SU-DHL-6 (cell line): ENCODE measurements around the gene ARPC5.

Experiments used
- H2AFZ ChIP-seq: fragments of 200-600 bp; sonication (generic); 2 replicates; pipeline ENCODE4 v1.6.1; 2014; ENCODE audit warnings: low read depth, mild to moderate bottlenecking, moderate library complexity, mixed read lengths, antibody characterized with exemption, low read length; ENCODE audit not compliant: severe bottlenecking
- H3F3A ChIP-seq: fragments of 200-600 bp; shearing (Covaris generic); 2 replicates; pipeline ENCODE4 v1.6.0; 2016; ENCODE audit warnings: antibody characterized with exemption, mild to moderate bottlenecking; ENCODE audit not compliant: insufficient read depth
- H3K27ac ChIP-seq: fragments of 200-600 bp; sonication (generic); 2 replicates; pipeline ENCODE4 v1.5.1; 2016; ENCODE audit warnings: low read depth, mild to moderate bottlenecking, low read length, moderate library complexity, mixed read lengths
- H3K27me3 ChIP-seq: fragments of 200-600 bp; sonication (generic), shearing (Covaris generic); 2 replicates; pipeline ENCODE4 v1.6.0; 2014; ENCODE audit warnings: mild to moderate bottlenecking, low read length
- H3K36me3 ChIP-seq: fragments of 200-600 bp; sonication (generic); 2 replicates; pipeline ENCODE4 v1.6.1; 2014; ENCODE audit warnings: mild to moderate bottlenecking, low read length, mixed read lengths
- H3K4me2 ChIP-seq: fragments of 300-600, 200-600 bp; shearing (Covaris generic), sonication (generic); 2 replicates; pipeline ENCODE4 v1.6.0; 2014; ENCODE audit warnings: low read length, low read depth, mild to moderate bottlenecking; ENCODE audit not compliant: poor library complexity, severe bottlenecking
- H3K4me3 ChIP-seq: fragments of 200-600 bp; sonication (generic); 2 replicates; pipeline ENCODE4 v1.5.1; 2014; ENCODE audit warnings: antibody characterized with exemption, low read length, mild to moderate bottlenecking, mixed read lengths; ENCODE audit not compliant: insufficient read depth, poor library complexity, severe bottlenecking
- H3K79me2 ChIP-seq: fragments of 200-600 bp; sonication (generic); 2 replicates; pipeline ENCODE4 v1.6.1; 2014; ENCODE audit warnings: mild to moderate bottlenecking, low read length, moderate library complexity; ENCODE audit not compliant: insufficient read depth
- H3K9ac ChIP-seq: fragments of 200-600 bp; sonication (generic); 2 replicates; pipeline ENCODE4 v1.7.0; 2014; ENCODE audit warnings: mild to moderate bottlenecking, low read length
- H3K9me2 ChIP-seq: fragments of 200-600 bp; sonication (generic); replicated peaks from 2 replicates; pipeline ENCODE4 v1.6.1; 2014; ENCODE audit warnings: low read length; ENCODE audit not compliant: insufficient read depth
- H3K9me3 ChIP-seq: fragments of 200-600 bp; sonication (generic); 2 replicates; pipeline ENCODE4 v1.6.1; 2014; ENCODE audit warnings: low read length, mixed read lengths; ENCODE audit not compliant: insufficient read depth
- H4K20me1 ChIP-seq: fragments of 200-600 bp; sonication (generic); 2 replicates; pipeline ENCODE4 v1.6.1; 2014; ENCODE audit warnings: low read depth, mild to moderate bottlenecking, antibody characterized with exemption, low read length, moderate library complexity, mixed read lengths
- CTCF ChIP-seq: fragments of 200-600 bp; sonication (generic); IDR thresholded peaks from one replicate; pipeline ENCODE4 v1.5.1; 2017; ENCODE audit warnings: antibody characterized with exemption, mild to moderate bottlenecking, low read length, moderate library complexity; ENCODE audit not compliant: insufficient read depth, poor library complexity, severe bottlenecking
- EZH2phosphoT487 ChIP-seq: fragments of 200-600 bp; sonication (generic), shearing (Covaris generic); conservative IDR thresholded peaks from 2 replicates; pipeline ENCODE4 v1.6.1; 2018; ENCODE audit warnings: mild to moderate bottlenecking, antibody characterized with exemption, low read length, moderate library complexity, mixed read lengths

Gene ARPC5

GRCh38 chr1:183590244-183591191, 45.1 kb downstream of the ARPC5 start, which contains the start of gene NCF2:
TSS of gene NCF2 (minus strand) at chr1:183590459. CDS start at chr1:183590329, 130 bp downstream.
- Histone ChIP-seq H3K27me3 (no peaks in the 10 kb centered on the region), H3K9me3 (no peaks in the 10 kb centered on the region), H2AFZ (peak within 1 kb of the TSS; percentile 13), H3K9me2 (no peaks in the 10 kb centered on the region), H3K27ac (no peak within 1 kb of the TSS), H4K20me1 (no peaks in the 10 kb centered on the region), H3F3A (no peaks in the 10 kb centered on the region), H3K4me2 (peak within 1 kb of the TSS; percentile 6), H3K9ac (no peak within 1 kb of the TSS), H3K4me3 (no peak within 1 kb of the TSS), H3K36me3 (no peaks in the 10 kb centered on the region), H3K79me2 (no peaks in the 10 kb centered on the region)
- no peak for TF ChIP-seq CTCF
- TF ChIP-seq EZH2phosphoT487, result no peak

DNA sequence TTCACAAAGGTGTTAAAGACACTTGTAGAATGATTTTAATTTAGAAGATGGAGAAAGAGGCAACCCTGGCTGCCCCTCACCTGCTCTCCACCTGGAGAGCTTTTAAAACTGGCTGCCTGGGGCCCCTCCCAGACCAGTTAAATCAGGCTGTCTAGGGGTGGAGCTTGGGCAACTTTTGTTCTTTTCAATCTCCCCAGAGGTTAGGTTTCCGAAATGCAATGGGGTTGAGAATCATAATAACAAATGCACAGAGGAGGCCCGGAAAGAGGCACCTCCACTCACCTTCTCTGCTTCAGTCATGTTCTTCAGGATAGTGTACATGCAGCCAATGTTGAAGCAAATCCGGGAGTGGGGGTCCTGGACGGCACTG, 45.7 kb downstream of the ARPC5 start:
- no peak overlapping the region for H3K4me3 ChIP-seq
- H3F3A ChIP-seq, result no peaks in the 10 kb centered on the region
- H3K79me2 ChIP-seq, result no peaks in the 10 kb centered on the region
- no peaks in the 10 kb centered on the region for H3K9me2 ChIP-seq
- H3K27ac ChIP-seq, result no peak overlapping the region
- H3K9ac ChIP-seq, result no peak overlapping the region
- H4K20me1 ChIP-seq, result no peaks in the 10 kb centered on the region
- no peaks in the 10 kb centered on the region for H3K27me3 ChIP-seq
- H2AFZ ChIP-seq, result peak overlapping the region; percentile 13
- H3K4me2 ChIP-seq, result peak overlapping the region; percentile 6
- no peaks in the 10 kb centered on the region for H3K36me3 ChIP-seq
- no peaks in the 10 kb centered on the region for H3K9me3 ChIP-seq
- TF ChIP-seq CTCF, result no peak
- no peak for TF ChIP-seq EZH2phosphoT487

- Histone ChIP-seq H3K79me2 (no peaks in the 10 kb centered on the region), H3K4me2 (no peak overlapping the region), H3K36me3 (no peaks in the 10 kb centered on the region), H3K9me3 (no peaks in the 10 kb centered on the region), H3K4me3 (no peak overlapping the region), H3K27me3 (no peaks in the 10 kb centered on the region), H3K9me2 (no peaks in the 10 kb centered on the region), H3F3A (no peaks in the 10 kb centered on the region), H2AFZ (no peak overlapping the region), H3K27ac (no peak overlapping the region), H3K9ac (no peak overlapping the region), H4K20me1 (no peaks in the 10 kb centered on the region)
- TF ChIP-seq EZH2phosphoT487 (no peak), CTCF (no peak)
Observed at GRCh38 chr1:183589384-183589783, 46.2 kb downstream of the ARPC5 start.
